ENCODE data around the gene PKN2. TPM values are rescaled to one million over a fixed set of nuclear protein-coding genes. Genes with fewer than 3 reads are reported as not detected.

Gene PKN2
- polyA plus RNA-seq, 1 donor from 2014 or later = 9.2 TPM

Other genes with a start within 250 kb of the PKN2 start
- gene GTF2B, start 207.3 kb downstream of the PKN2 start, polyA plus RNA-seq = 56.5 TPM